ENCODE results near the gene KCNJ2.

DNA sequence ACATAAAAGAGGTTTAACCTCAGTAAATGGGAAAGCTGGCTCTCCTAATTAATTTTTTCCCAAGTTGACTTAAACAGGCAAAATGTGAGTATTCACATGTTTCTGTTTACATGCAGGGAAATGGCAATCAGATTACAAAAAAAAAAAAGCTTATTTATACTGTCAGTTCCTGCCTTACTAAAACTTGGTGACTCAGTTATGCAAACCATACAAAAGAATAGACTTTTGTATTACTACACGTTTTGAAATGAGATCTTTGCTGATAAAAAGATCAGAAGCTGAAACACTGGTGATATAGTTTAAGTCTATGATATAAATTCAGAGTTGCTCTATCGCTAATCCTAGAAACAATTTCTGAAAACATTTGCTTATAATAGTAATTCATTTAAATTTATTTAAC is 9.4 kb upstream of the KCNJ2 start:
- TF ChIP-seq, protein P1, sequence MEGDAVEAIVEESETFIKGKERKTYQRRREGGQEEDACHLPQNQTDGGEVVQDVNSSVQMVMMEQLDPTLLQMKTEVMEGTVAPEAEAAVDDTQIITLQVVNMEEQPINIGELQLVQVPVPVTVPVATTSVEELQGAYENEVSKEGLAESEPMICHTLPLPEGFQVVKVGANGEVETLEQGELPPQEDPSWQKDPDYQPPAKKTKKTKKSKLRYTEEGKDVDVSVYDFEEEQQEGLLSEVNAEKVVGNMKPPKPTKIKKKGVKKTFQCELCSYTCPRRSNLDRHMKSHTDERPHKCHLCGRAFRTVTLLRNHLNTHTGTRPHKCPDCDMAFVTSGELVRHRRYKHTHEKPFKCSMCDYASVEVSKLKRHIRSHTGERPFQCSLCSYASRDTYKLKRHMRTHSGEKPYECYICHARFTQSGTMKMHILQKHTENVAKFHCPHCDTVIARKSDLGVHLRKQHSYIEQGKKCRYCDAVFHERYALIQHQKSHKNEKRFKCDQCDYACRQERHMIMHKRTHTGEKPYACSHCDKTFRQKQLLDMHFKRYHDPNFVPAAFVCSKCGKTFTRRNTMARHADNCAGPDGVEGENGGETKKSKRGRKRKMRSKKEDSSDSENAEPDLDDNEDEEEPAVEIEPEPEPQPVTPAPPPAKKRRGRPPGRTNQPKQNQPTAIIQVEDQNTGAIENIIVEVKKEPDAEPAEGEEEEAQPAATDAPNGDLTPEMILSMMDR (IDR thresholded peaks at IDR 0.05) = no peak
- no peak for TF ChIP-seq POLR2A (IDR thresholded peaks at IDR 0.05)
